GM06990 (cell line): Measurements from ENCODE around the gene DLK2.

Experiments
- DNase-seq: peaks from one replicate; pipeline ENCODE4 v3.0.0-alpha.2; 2011; ENCODE audit not compliant: insufficient read length; ENCODE audit errors: extremely low read depth
- H3K27me3 ChIP-seq: replicated peaks from 2 replicates; pipeline ENCODE4 v1.6.0; 2011; ENCODE audit warnings: low read length; ENCODE audit not compliant: control insufficient read depth, insufficient read depth
- H3K36me3 ChIP-seq: 2 replicates; pipeline ENCODE4 v1.5.1; 2011; ENCODE audit warnings: low read length; ENCODE audit not compliant: control insufficient read depth, insufficient read depth
- H3K4me3 ChIP-seq: replicated peaks from 2 replicates; pipeline ENCODE4 v1.5.1; 2011; ENCODE audit warnings: low read depth, mild to moderate bottlenecking, control low read depth, low read length
- TF ChIP-seq, protein P1 (sequence below): IDR thresholded peaks from 2 replicates; pipeline ENCODE4 v1.5.1; 2011; ENCODE audit warnings: low read length, control low read depth, mild to moderate bottlenecking, inconsistent platforms; ENCODE audit not compliant: insufficient read depth, poor library complexity, severe bottlenecking

Gene DLK2

DNA sequence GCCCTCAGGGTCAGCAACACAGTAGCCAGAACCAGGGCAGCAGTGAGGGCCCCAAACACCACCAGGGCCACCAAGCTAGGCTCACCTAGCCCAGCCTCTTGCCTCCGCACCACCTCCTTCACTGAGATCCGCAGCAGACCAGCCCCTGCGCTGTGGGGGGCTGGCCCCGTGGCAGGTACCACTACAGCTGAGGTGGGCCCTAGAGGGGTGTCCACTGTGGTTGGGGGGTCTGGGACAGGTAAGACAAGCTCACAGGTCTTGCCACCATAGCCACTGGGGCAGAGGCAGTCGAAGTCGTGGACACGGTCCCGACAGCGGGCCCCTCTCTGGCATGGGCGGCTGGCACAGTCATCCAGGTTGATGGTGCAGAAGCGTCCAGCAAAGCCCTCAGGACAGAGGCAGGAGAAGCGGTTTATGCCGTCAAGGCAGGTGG is 4.6 kb downstream of the DLK2 start:
- H3K27me3 ChIP-seq: no peaks in the 10 kb centered on the region
- no peak for DNase-seq
- TF ChIP-seq, protein P1, sequence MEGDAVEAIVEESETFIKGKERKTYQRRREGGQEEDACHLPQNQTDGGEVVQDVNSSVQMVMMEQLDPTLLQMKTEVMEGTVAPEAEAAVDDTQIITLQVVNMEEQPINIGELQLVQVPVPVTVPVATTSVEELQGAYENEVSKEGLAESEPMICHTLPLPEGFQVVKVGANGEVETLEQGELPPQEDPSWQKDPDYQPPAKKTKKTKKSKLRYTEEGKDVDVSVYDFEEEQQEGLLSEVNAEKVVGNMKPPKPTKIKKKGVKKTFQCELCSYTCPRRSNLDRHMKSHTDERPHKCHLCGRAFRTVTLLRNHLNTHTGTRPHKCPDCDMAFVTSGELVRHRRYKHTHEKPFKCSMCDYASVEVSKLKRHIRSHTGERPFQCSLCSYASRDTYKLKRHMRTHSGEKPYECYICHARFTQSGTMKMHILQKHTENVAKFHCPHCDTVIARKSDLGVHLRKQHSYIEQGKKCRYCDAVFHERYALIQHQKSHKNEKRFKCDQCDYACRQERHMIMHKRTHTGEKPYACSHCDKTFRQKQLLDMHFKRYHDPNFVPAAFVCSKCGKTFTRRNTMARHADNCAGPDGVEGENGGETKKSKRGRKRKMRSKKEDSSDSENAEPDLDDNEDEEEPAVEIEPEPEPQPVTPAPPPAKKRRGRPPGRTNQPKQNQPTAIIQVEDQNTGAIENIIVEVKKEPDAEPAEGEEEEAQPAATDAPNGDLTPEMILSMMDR: no peak
- H3K4me3 ChIP-seq: no peak overlapping the region
- peaks cover 41% of the 10 kb centered on the region for H3K36me3 ChIP-seq

DNA sequence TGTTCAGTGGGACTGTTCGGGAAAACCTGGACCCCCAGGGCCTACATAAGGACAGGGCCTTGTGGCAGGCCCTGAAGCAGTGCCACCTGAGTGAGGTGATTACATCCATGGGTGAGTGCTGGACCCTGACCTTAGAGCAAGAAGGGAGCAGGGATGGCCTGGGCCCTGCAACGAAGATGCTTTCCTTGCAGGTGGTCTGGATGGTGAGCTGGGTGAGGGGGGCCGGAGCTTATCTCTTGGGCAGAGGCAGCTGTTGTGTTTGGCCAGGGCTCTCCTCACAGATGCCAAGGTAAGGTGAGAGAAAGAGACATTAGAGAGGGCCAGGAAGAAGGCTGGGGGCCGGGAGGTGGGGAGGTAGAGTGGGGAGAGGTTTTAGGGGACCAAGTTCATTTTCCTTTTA is 6.4 kb downstream of the DLK2 start:
- Histone ChIP-seq H3K27me3 (no peaks in the 10 kb centered on the region), H3K36me3 (peaks cover 47% of the 10 kb centered on the region), H3K4me3 (no peak overlapping the region)
- no peak for DNase-seq
- TF ChIP-seq, protein P1: no peak

DNA sequence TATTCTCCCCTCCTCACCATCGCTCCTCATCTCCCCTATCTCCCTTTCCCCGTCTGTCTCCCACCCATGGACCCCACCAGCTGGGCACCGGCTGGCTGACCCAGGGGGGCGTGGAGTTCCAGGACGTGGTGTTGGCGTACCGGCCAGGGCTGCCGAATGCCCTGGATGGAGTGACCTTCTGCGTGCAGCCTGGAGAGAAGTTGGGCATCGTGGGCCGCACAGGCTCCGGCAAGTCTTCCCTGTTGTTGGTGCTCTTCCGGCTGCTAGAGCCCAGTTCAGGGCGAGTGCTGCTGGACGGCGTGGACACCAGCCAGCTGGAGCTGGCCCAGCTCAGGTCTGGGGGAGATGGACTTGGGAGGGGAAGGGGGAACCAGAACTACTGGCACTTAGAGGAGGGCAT is 7.7 kb downstream of the DLK2 start:
- TF ChIP-seq, protein P1: no peak
- Histone ChIP-seq H3K27me3 (no peaks in the 10 kb centered on the region), H3K4me3 (no peak overlapping the region), H3K36me3 (peaks cover 58% of the 10 kb centered on the region)
- no peak for DNase-seq

DNA sequence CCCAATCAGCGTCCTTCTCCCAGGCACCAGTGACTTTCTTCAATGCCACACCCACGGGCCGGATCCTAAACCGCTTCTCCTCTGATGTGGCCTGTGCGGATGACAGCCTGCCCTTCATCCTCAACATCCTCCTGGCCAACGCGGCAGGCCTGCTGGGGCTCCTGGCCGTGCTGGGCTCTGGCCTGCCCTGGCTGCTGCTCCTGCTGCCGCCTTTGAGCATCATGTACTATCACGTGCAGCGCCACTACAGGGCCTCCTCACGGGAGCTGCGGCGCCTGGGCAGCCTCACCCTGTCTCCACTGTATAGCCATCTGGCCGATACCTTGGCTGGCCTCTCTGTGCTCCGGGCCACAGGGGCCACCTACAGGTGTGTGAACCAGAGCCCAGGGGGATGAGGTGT is 9.8 kb downstream of the DLK2 start:
- Histone ChIP-seq H3K27me3 (no peaks in the 10 kb centered on the region), H3K4me3 (no peak overlapping the region), H3K36me3 (peaks cover 54% of the 10 kb centered on the region)
- no peak for DNase-seq
- TF ChIP-seq, protein P1: no peak

DNA sequence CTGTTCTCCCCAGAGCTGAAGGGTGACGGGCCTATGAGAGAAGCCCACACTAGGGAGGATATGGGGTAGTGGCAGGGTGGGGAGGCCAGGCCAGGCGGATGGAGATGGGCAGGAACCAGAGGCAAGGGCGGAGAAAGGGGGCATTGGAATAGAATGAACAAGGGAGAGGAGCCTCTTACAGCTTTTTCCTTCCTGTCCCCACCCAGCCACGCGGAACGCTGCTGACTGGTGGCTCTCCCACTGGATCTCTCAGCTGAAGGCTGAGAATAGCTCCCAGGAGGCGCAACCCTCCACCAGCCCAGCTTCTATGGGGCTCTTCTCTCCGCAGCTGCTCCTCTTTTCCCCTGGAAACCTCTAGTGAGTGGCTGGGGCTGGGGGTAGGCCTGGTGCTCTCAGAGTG is 10.8 kb downstream of the DLK2 start:
- H3K4me3 ChIP-seq: no peak overlapping the region
- DNase-seq: no peak
- H3K36me3 ChIP-seq: peaks cover 50% of the 10 kb centered on the region
- TF ChIP-seq, protein P1: no peak
- no peaks in the 10 kb centered on the region for H3K27me3 ChIP-seq

DNA sequence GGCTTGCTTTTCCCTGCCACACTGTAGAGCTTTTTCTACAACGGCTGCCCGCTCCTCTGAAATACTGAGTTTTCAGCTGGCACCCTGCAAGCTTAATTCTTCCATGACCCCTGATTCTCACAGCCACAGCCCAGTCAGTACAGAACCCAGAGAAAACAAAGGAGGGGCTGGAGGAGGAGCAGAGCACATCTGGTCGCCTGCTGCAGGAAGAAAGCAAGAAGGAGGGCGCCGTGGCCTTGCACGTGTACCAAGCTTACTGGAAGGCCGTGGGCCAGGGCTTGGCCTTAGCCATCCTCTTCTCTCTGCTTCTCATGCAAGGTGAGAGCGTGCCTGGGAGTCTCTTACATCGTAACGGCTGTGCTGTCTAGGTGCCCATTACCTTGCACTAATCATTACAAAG is 11.3 kb downstream of the DLK2 start:
- Histone ChIP-seq H3K4me3 (no peak overlapping the region), H3K36me3 (peaks cover 46% of the 10 kb centered on the region), H3K27me3 (no peaks in the 10 kb centered on the region)
- TF ChIP-seq, protein P1: no peak
- DNase-seq: no peak
